Tibial nerve (tissue), 4 donors: Measurements from ENCODE around the gene ADAMTSL1. TPM values are rescaled to one million over a fixed set of nuclear protein-coding genes. Genes with fewer than 3 reads are reported as not detected.

Experiments used
- DNase-seq, 2 donors: peaks; one replicate each; pipeline ENCODE4 v3.0.0-alpha.2; 2019; ENCODE audit warnings: low spot score in 2 of 2
- H3K27ac ChIP-seq, 4 donors: fragments of 200-600 bp; sonication (generic) in 3 of 4; one replicate each; pipeline ENCODE4 v1.5.1; 2017 to 2019; ENCODE audit warnings: mild to moderate bottlenecking in 1 of 4
- H3K27me3 ChIP-seq, 2 donors: fragments of 200-600 bp; sonication (generic) in 1 of 2; one replicate each; pipeline versions ENCODE4 v1.5.1 to v1.6.0; 2017 to 2019
- H3K36me3 ChIP-seq, 3 donors: fragments of 200-600 bp; sonication (generic); one replicate each; pipeline ENCODE4 v1.5.1; 2018 to 2019
- H3K4me1 ChIP-seq, 4 donors: fragments of 200-600 bp; sonication (generic) in 3 of 4; one replicate each; pipeline ENCODE4 v1.5.1; 2017 to 2019
- H3K4me3 ChIP-seq, 4 donors: fragments of 200-600 bp; sonication (generic) in 3 of 4; one replicate each; pipeline ENCODE4 v1.5.1; 2017 to 2019; ENCODE audit warnings: mild to moderate bottlenecking in 1 of 4, moderate library complexity in 1 of 4
- H3K9me3 ChIP-seq, 4 donors: fragments of 200-600 bp; sonication (generic) in 3 of 4; one replicate each; pipeline ENCODE4 v1.5.1; 2017 to 2019
- EP300 ChIP-seq, 2 donors: sonication (generic); formaldehyde crosslinking; IDR thresholded peaks; one replicate each; pipeline ENCODE4 v1.6.1; 2017; ENCODE audit warnings: antibody characterized with exemption in 2 of 2, mild to moderate bottlenecking in 1 of 2
- POLR2A ChIP-seq, 2 donors: fragments of 450-650 bp; IDR thresholded peaks; one replicate each; pipeline ENCODE4 v1.6.1; 2017; ENCODE audit warnings: antibody characterized with exemption in 2 of 2, mild to moderate bottlenecking in 2 of 2, moderate library complexity in 2 of 2
- WGBS, 2 donors: methylation state at CpG; one replicate each; pipeline ENCODE4 v1.1.5; 2018; 5-methylcytosine and 5-hydroxymethylcytosine counted together
- total RNA-seq, 4 donors: library from RNA; depleted of rRNA; stranded (reverse); fragments of >200 nt; gene quantifications; one replicate each; pipeline ENCODE4 v1.1.0, GENCODE V29; 2016
- TF ChIP-seq, protein P1 (sequence below), 5 experiments: fragments of 200-600 bp in 3 of 5; fragments of 450-650 bp in 2 of 5; sonication (generic) in 3 of 5; IDR thresholded peaks; one replicate each; pipeline ENCODE4 v1.5.1; 2016 to 2019; ENCODE audit warnings: antibody characterized with exemption in 5 of 5, mild to moderate bottlenecking in 3 of 5, moderate library complexity in 2 of 5

Gene ADAMTSL1
- total RNA-seq, 4 donors from 2014 or later = 11.9 to 27.1 (median 21.3) TPM

DNA sequence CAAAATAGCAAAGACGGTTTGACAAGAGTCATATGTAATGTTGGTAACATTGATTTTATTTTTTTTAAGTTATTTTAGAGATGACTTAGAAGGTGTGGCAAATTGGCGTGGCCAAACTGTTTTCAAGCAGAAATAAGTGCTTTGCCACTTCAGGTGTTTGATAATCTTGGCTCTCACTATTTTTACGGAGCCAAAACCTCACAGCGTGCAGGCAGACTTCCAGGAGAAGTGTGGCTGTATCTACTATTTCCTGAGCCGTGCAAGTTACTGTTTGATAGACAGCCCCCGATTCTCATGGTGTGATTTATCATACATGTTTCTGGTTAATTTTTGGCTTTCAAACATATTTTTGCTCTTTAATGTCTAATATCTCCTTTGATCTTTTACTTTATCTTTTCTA is 269.5 kb downstream of the ADAMTSL1 start:
- Histone ChIP-seq H3K4me3 (no peak overlapping the region), H3K36me3 (no peaks in the 10 kb centered on the region), H3K9me3 (no peaks in the 10 kb centered on the region), H3K27ac (no peak overlapping the region), H3K27me3 (no peaks in the 10 kb centered on the region), H3K4me1 (peaks cover 0 to 45% (median 18%) of the 10 kb centered on the region in 4 donors)
- DNase-seq = no peak
- 67% methylated on average over 6 of the region's 6 CpGs for WGBS, 2 donors
- TF ChIP-seq, protein P1, sequence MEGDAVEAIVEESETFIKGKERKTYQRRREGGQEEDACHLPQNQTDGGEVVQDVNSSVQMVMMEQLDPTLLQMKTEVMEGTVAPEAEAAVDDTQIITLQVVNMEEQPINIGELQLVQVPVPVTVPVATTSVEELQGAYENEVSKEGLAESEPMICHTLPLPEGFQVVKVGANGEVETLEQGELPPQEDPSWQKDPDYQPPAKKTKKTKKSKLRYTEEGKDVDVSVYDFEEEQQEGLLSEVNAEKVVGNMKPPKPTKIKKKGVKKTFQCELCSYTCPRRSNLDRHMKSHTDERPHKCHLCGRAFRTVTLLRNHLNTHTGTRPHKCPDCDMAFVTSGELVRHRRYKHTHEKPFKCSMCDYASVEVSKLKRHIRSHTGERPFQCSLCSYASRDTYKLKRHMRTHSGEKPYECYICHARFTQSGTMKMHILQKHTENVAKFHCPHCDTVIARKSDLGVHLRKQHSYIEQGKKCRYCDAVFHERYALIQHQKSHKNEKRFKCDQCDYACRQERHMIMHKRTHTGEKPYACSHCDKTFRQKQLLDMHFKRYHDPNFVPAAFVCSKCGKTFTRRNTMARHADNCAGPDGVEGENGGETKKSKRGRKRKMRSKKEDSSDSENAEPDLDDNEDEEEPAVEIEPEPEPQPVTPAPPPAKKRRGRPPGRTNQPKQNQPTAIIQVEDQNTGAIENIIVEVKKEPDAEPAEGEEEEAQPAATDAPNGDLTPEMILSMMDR (IDR thresholded peaks at IDR 0.05) = no peak
- no peak for TF ChIP-seq EP300 (IDR thresholded peaks at IDR 0.05)
- no peak for TF ChIP-seq POLR2A (IDR thresholded peaks at IDR 0.05)

DNA sequence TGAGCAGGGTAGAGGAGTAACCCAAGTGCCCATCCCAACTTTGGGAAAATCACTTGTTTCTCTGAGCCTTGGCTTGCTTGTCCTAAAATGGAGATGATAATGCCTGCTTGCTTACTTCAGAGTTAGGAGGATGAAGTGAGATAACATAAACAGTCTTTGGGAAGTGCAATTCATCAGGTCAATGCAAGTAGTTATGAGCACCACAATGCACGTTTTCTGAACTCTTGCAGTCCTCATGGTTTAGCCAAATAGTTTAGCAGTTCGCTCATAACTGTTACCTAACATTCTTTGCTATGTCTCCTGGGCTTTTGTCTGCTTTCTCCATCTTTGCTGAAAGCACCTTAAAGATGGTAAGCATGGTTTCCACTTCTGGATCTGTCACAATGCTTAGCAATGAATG is 270.0 kb downstream of the ADAMTSL1 start:
- Histone ChIP-seq H3K4me3 (no peak overlapping the region), H3K4me1 (peaks cover 0 to 41% (median 18%) of the 10 kb centered on the region in 4 donors), H3K27me3 (no peaks in the 10 kb centered on the region), H3K36me3 (no peaks in the 10 kb centered on the region), H3K27ac (no peak overlapping the region), H3K9me3 (no peaks in the 10 kb centered on the region)
- WGBS, 2 donors = 71 to 73% methylated on average over 2 of the region's 2 CpGs
- no peak for TF ChIP-seq POLR2A (IDR thresholded peaks at IDR 0.05)
- no peak for TF ChIP-seq EP300 (IDR thresholded peaks at IDR 0.05)
- TF ChIP-seq, protein P1 (IDR thresholded peaks at IDR 0.05) = no peak
- DNase-seq = no peak

DNA sequence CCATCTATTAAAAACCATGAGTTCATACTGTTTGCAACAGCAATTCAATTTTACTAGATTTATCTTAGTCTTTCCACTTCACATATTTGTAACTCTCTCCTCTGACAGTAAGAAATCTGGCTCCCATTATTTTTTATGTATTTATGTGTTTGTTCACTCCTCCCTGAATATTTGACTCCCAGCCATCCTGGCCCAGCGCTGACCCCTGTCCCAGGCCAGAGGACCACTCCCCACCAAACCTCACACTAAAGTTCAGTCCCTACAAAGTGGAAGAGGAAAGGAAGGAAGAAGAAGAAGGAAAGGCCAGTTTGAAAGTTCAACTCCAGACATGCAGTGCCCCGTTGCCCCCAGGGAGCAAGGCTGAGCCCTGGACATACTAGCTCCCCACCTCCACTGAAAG is 271.8 kb downstream of the ADAMTSL1 start:
- peak overlapping the region in 2 of 4 donors; percentile 50 to 77 for H3K27ac ChIP-seq

DNA sequence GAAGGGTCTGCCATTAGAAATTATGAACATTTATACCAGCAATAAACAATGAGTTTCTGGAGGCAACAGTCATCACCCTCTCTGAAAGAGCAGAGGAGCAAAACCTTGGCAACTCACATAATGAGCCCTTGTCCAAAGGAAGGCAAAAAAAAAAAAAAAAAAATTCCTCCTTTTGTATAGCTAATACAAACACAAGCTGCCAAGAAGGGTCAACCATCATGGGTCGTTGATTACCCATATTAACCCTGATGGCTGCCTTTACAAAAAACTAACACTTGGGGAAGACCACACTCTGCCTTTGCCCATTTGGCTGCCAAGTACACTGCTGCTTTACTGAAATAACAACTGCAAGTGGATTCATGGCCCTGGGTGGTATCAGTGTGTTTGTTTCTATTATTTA is 272.7 kb downstream of the ADAMTSL1 start:
- no peak for DNase-seq
- WGBS, 2 donors = 14 to 15% methylated on average over 1 of the region's 1 CpG
- Histone ChIP-seq H3K4me1 (peaks cover 0 to 32% (median 18%) of the 10 kb centered on the region in 4 donors), H3K27ac (peak overlapping the region in 2 of 4 donors; percentile 50 to 77), H3K27me3 (no peaks in the 10 kb centered on the region), H3K36me3 (no peaks in the 10 kb centered on the region), H3K4me3 (no peak overlapping the region), H3K9me3 (no peaks in the 10 kb centered on the region)
- no peak for TF ChIP-seq POLR2A (IDR thresholded peaks at IDR 0.05)
- TF ChIP-seq, protein P1 (IDR thresholded peaks at IDR 0.05) = no peak
- no peak for TF ChIP-seq EP300 (IDR thresholded peaks at IDR 0.05)

More for the DNA sequence above, 271.8 kb downstream of the ADAMTSL1 start:
- H3K9me3 ChIP-seq = no peaks in the 10 kb centered on the region
- no peaks in the 10 kb centered on the region for H3K27me3 ChIP-seq
- WGBS, 2 donors = 46 to 65% methylated on average over 2 of the region's 2 CpGs
- H3K36me3 ChIP-seq = no peaks in the 10 kb centered on the region
- H3K4me1 ChIP-seq = peaks cover 0 to 32% (median 18%) of the 10 kb centered on the region in 4 donors
- no peak for TF ChIP-seq POLR2A (IDR thresholded peaks at IDR 0.05)
- no peak for TF ChIP-seq EP300 (IDR thresholded peaks at IDR 0.05)
- DNase-seq = no peak
- no peak overlapping the region for H3K4me3 ChIP-seq

DNA sequence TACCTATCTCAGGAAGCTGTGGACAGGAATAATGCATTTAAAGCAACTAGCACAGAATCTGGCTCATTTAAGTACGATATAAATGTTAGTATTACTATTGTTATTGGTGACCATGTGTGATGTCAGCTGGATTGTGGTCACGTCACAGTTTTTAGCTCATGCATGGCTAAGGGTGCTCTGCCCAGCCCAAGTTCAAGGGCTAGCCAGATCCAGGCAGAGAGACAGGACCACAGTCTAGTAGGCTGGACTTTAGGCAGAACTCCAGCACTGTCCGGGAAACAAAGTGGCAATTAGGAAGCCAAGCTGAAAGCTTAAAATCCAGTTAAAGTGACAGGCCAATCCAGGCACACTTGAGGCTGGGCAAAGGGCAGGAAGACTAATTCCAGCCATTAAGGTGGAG is 273.6 kb downstream of the ADAMTSL1 start:
- 22 to 31% methylated on average over 3 of the region's 3 CpGs for WGBS, 2 donors
- Histone ChIP-seq H3K9me3 (no peaks in the 10 kb centered on the region), H3K4me1 (peaks cover 0 to 32% (median 18%) of the 10 kb centered on the region in 4 donors), H3K27me3 (no peaks in the 10 kb centered on the region), H3K4me3 (no peak overlapping the region), H3K36me3 (no peaks in the 10 kb centered on the region), H3K27ac (peak overlapping the region in 2 of 4 donors; percentile 23 to 77)
- TF ChIP-seq POLR2A (IDR thresholded peaks at IDR 0.05) (no peak), EP300 (IDR thresholded peaks at IDR 0.05) (no peak)
- TF ChIP-seq, protein P1 (IDR thresholded peaks at IDR 0.05) = no peak
- peak in 1 of 2 donors; percentile 13 for DNase-seq
